Kidney epithelial cell (primary cell): ENCODE data around the gene MID1IP1. TPM values are rescaled to one million over a fixed set of nuclear protein-coding genes. Genes with fewer than 3 reads are reported as not detected.

Source experiments
- DNase-seq: peaks from one replicate; pipeline ENCODE4 v3.0.0-alpha.2; 2010; ENCODE audit warnings: low read depth
- H3K27me3 ChIP-seq: 2 replicates; pipeline ENCODE4 v1.6.0; 2011; ENCODE audit warnings: low read length; ENCODE audit not compliant: control insufficient read depth, insufficient read depth
- H3K36me3 ChIP-seq: 2 replicates; pipeline ENCODE4 v1.5.1; 2011; ENCODE audit warnings: low read length; ENCODE audit not compliant: control insufficient read depth, insufficient read depth
- H3K4me3 ChIP-seq: 2 replicates; pipeline ENCODE4 v1.5.1; 2011; ENCODE audit warnings: low read depth, mild to moderate bottlenecking, control low read depth, low read length
- CTCF ChIP-seq: IDR thresholded peaks from 2 replicates; pipeline ENCODE4 v1.5.1; 2011; ENCODE audit warnings: mild to moderate bottlenecking, moderate library complexity, low read length, control low read depth, inconsistent platforms; ENCODE audit not compliant: insufficient read depth, poor library complexity, severe bottlenecking
- total RNA-seq: library from RNA; depleted of rRNA; stranded (reverse); fragments of >200 nt; gene quantifications from 2 replicates; pipeline ENCODE4 v1.2.3, GENCODE V29; 2015

Gene MID1IP1
- total RNA-seq, 1 donor from 2014 or later, result 63.5 TPM

- no peak overlapping the region for H3K4me3 ChIP-seq
- no peaks in the 10 kb centered on the region for H3K27me3 ChIP-seq
- DNase-seq, result no peak
- no peaks in the 10 kb centered on the region for H3K36me3 ChIP-seq
- TF ChIP-seq CTCF, result no peak
These were observed 18.4 kb downstream of the MID1IP1 start for GRCh38 chrX:38819709-38820108.

GRCh38 chrX:38820751-38821150 lies 19.5 kb downstream of the MID1IP1 start:
- no peaks in the 10 kb centered on the region for H3K36me3 ChIP-seq
- TF ChIP-seq CTCF, result no peak
- H3K4me3 ChIP-seq, result no peak overlapping the region
- DNase-seq, result no peak
- no peaks in the 10 kb centered on the region for H3K27me3 ChIP-seq

GRCh38 chrX:38824176-38824575 lies 22.9 kb downstream of the MID1IP1 start:
- no peak for DNase-seq

GRCh38 chrX:38831949-38832348 lies 30.7 kb downstream of the MID1IP1 start:
- no peak for TF ChIP-seq CTCF
- DNase-seq, result no peak

More at GRCh38 chrX:38824176-38824575, 22.9 kb downstream of the MID1IP1 start:
- no peak overlapping the region for H3K4me3 ChIP-seq
- H3K36me3 ChIP-seq, result no peaks in the 10 kb centered on the region
- no peak for TF ChIP-seq CTCF
- H3K27me3 ChIP-seq, result no peaks in the 10 kb centered on the region

GRCh38 chrX:38837389-38837788 lies 36.1 kb downstream of the MID1IP1 start:
- no peaks in the 10 kb centered on the region for H3K27me3 ChIP-seq
- no peak overlapping the region for H3K4me3 ChIP-seq
- TF ChIP-seq CTCF, result no peak
- H3K36me3 ChIP-seq, result no peaks in the 10 kb centered on the region
- DNase-seq, result no peak

More at GRCh38 chrX:38831949-38832348, 30.7 kb downstream of the MID1IP1 start:
- no peak overlapping the region for H3K4me3 ChIP-seq
- no peaks in the 10 kb centered on the region for H3K27me3 ChIP-seq
- H3K36me3 ChIP-seq, result no peaks in the 10 kb centered on the region

- H3K4me3 ChIP-seq, result no peak overlapping the region
- no peak for DNase-seq
- TF ChIP-seq CTCF, result no peak
- no peaks in the 10 kb centered on the region for H3K27me3 ChIP-seq
- no peaks in the 10 kb centered on the region for H3K36me3 ChIP-seq
These were observed 38.0 kb downstream of the MID1IP1 start for GRCh38 chrX:38839277-38839676.
